BLaER1 (cell line): ENCODE results near the gene ASMTL.

Experiments used
- H3K27ac ChIP-seq: shearing (Covaris generic); formaldehyde crosslinking; 2 replicates; pipeline ENCODE4 v1.8.1; 2022
- H3K27me3 ChIP-seq: shearing (Covaris generic); formaldehyde crosslinking; 2 replicates; pipeline ENCODE4 v1.8.1; 2022
- H3K36me3 ChIP-seq: shearing (Covaris generic); formaldehyde crosslinking; 2 replicates; pipeline ENCODE4 v1.8.1; 2022
- H3K4me1 ChIP-seq: shearing (Covaris generic); formaldehyde crosslinking; 2 replicates; pipeline ENCODE4 v1.8.1; 2022
- H3K4me2 ChIP-seq: shearing (Covaris generic); formaldehyde crosslinking; 2 replicates; pipeline ENCODE4 v1.8.1; 2022
- H3K4me3 ChIP-seq: shearing (Covaris generic); formaldehyde crosslinking; 2 replicates; pipeline ENCODE4 v1.8.1; 2022
- H3K9ac ChIP-seq: shearing (Covaris generic); formaldehyde crosslinking; 2 replicates; pipeline ENCODE4 v1.8.1; 2022
- H3K9me3 ChIP-seq: shearing (Covaris generic); formaldehyde crosslinking; 2 replicates; pipeline ENCODE4 v1.8.1; 2022
- H4K20me1 ChIP-seq: shearing (Covaris generic); formaldehyde crosslinking; 2 replicates; pipeline ENCODE4 v1.8.1; 2022
- Cebpa-rat ChIP-seq: shearing (Covaris generic); IDR thresholded peaks from 2 replicates; pipeline ENCODE4 v1.8.1; 2022

The ASMTL gene

DNA sequence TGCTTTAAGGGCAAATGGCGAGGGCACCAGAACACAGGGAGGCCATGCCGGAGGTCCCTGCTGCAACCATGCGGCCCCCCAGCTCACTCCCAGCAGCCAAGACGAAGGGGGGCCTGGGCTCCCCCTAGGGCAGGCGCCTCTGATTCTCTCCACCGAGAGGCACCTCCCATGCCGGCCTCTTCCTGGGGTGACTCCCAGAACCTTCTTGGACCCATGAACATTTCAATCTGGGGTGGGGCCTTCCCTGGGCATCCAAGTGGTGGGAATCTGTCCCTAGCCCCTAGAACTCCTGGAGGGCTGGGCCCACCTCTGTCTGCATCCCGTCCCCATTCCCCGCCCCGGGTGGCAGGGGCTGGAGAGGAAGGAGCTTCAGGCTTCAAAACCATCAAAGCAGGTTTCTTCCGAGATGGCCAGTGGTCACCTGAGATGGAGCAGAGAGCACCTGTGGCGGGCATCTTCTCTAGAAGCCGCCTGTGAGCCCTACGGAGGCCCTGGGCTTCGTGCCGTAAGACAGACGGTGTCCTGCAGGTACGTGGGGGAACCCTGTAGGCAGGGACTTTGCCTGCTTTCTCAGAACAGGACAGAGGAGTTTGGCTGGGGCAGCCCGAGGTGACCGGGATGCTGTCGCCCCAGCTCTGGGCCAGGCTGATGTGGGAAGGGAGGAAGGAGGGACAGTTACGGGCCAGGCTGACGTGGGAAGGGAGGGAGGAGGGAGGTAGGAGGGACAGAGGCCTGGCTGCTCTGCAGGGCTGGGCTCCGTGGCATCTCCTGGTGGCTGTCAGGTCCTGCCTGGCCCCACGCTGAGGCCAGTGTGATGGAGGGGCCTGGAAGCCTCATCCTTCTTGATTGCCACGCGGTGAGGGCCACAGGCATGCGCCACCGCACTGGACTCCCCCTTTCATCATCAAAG lies 54.0 kb downstream of the ASMTL start:
- Histone ChIP-seq H3K36me3 (peaks cover 85% of the 10 kb centered on the region), H3K9me3 (peaks cover 4% of the 10 kb centered on the region; the same call in 1 of the 2 replicates), H3K4me1 (peaks cover 32% of the 10 kb centered on the region), H3K4me2 (no peak overlapping the region), H3K9ac (0 out of 2 replicates have a peak overlapping the region, but pooled peaks have one; percentile 10), H3K27ac (no peak overlapping the region), H3K27me3 (no peaks in the 10 kb centered on the region), H4K20me1 (peaks cover 16% of the 10 kb centered on the region; the same call in 1 of the 2 replicates), H3K4me3 (no peak overlapping the region)
- TF ChIP-seq Cebpa-rat = no peak

- Histone ChIP-seq H3K4me1 (peaks cover 39% of the 10 kb centered on the region), H3K4me2 (no peak overlapping the region), H3K4me3 (no peak overlapping the region), H4K20me1 (peaks cover 16% of the 10 kb centered on the region; the same call in 1 of the 2 replicates), H3K9me3 (no peaks in the 10 kb centered on the region), H3K27me3 (no peaks in the 10 kb centered on the region), H3K27ac (no peak overlapping the region), H3K9ac (no peak overlapping the region), H3K36me3 (peaks cover 75% of the 10 kb centered on the region)
- TF ChIP-seq Cebpa-rat = no peak
Observed at GRCh38 chrX:1397441-1398270, 55.1 kb downstream of the ASMTL start.

GRCh38 chrX:1397001-1397400 lies 55.7 kb downstream of the ASMTL start:
- Histone ChIP-seq H3K9ac (0 out of 2 replicates have a peak overlapping the region, but pooled peaks have one; percentile 58), H3K27me3 (no peaks in the 10 kb centered on the region), H3K4me1 (peaks cover 39% of the 10 kb centered on the region), H3K36me3 (peaks cover 72% of the 10 kb centered on the region), H3K9me3 (no peaks in the 10 kb centered on the region), H3K4me2 (peak overlapping the region; percentile 45; the same call in 1 of the 2 replicates), H3K4me3 (no peak overlapping the region), H4K20me1 (peaks cover 16% of the 10 kb centered on the region; the same call in 1 of the 2 replicates), H3K27ac (no peak overlapping the region)
- no peak for TF ChIP-seq Cebpa-rat

- H3K4me1 ChIP-seq = peaks cover 43% of the 10 kb centered on the region
- H3K27me3 ChIP-seq = no peaks in the 10 kb centered on the region
- peak overlapping the region; percentile 45 for H3K4me2 ChIP-seq
- no peak for TF ChIP-seq Cebpa-rat
- H4K20me1 ChIP-seq = peaks cover 21% of the 10 kb centered on the region
- no peak overlapping the region for H3K4me3 ChIP-seq
- no peaks in the 10 kb centered on the region for H3K9me3 ChIP-seq
- H3K9ac ChIP-seq = no peak overlapping the region
- H3K27ac ChIP-seq = no peak overlapping the region
- H3K36me3 ChIP-seq = peaks cover 66% of the 10 kb centered on the region
Observed at GRCh38 chrX:1395646-1396216, 57.0 kb downstream of the ASMTL start.

GRCh38 chrX:1394731-1395501 lies 57.8 kb downstream of the ASMTL start:
- Histone ChIP-seq H3K9me3 (no peaks in the 10 kb centered on the region), H3K4me1 (peaks cover 51% of the 10 kb centered on the region), H3K27me3 (no peaks in the 10 kb centered on the region), H3K9ac (peak overlapping the region; percentile 38; the same call in 1 of the 2 replicates), H4K20me1 (peaks cover 29% of the 10 kb centered on the region), H3K4me3 (no peak overlapping the region), H3K4me2 (peak overlapping the region; percentile 79), H3K27ac (peak overlapping the region; percentile 55), H3K36me3 (peaks cover 66% of the 10 kb centered on the region)
- TF ChIP-seq Cebpa-rat = no peak

DNA sequence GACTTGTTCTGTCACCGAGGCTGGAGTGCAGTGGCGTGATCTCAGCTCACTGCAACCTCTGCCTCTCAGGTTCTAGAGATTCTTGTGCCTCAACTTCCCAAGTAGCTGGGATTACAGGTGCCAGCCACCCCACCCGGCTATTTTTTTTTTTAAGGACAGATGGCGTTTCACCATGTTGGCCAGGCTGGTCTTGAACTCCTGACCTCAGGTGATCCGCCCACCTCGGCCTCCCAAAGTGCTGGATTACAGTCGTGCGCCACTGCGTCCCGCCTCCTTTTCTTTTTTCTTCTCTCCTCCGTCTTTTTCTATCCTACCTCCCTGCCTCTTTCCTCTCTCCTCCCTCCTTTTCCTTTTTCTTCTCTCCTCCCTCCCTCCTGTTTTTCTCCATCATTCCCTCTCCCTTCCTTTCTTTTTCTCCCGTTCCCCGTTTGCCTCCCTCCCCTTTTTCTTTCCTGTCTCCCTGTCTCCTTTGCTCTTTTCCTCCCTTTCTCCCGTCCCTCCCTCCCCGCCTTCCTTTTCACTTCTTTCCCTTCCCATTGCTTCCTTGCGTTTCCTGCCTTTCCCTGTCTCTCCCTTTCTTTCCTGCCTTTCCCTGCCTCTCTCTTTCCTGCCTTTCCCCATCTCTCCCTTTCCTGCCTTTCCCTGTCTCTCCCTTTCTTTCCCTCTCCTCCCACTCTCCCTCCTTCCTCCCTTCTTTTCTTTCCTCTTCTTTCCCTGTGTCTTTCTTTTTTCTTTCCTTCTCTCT lies 58.7 kb downstream of the ASMTL start:
- peak overlapping the region; percentile 79 for H3K4me2 ChIP-seq
- H3K36me3 ChIP-seq = peaks cover 66% of the 10 kb centered on the region
- peak overlapping the region; percentile 38; the same call in 1 of the 2 replicates for H3K9ac ChIP-seq

DNA sequence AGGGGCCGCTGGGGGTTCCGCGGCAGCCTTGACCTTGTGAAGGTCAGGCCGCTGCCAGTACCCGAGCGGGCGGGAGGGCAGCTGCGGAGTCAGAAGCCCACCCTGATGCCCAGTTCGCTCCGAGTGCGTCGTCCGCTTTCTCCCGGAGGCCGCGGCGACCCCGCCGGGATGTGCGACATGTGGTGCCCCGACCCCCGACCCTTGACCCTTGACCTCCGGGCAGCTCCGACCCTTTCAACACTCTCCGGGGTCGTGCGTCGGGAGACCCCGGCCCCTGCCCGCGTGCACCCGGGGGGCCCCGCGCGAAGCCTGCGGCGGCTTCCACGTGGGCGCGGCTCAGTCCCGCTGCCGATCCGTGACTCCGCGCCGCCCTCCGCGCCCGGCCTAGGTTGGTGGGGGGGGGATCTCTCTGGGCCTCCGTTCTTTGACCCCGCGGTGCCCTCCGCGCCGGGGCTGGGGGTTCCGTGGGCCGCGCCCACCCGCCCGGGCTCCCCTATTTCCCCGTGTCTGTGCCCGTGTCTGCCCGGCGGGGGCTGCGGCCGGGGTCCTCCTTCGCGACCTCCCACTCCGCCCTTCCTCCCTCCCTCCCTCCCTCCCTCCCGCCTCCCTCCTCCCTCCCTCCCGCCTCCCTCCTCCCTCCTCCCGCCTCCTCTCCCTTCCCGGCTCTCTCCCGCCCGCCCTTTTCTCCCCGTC lies 60.2 kb downstream of the ASMTL start:
- peak overlapping the region; percentile 98 for H3K9ac ChIP-seq
- TF ChIP-seq Cebpa-rat = no peak
- peak overlapping the region; percentile 99 for H3K27ac ChIP-seq
- H3K36me3 ChIP-seq = peaks cover 66% of the 10 kb centered on the region
- no peaks in the 10 kb centered on the region for H3K27me3 ChIP-seq
- H4K20me1 ChIP-seq = peaks cover 53% of the 10 kb centered on the region
- peak overlapping the region; percentile 91 for H3K4me3 ChIP-seq
- H3K4me1 ChIP-seq = peaks cover 62% of the 10 kb centered on the region
- H3K4me2 ChIP-seq = peak overlapping the region; percentile 79
- H3K9me3 ChIP-seq = no peaks in the 10 kb centered on the region

More for the DNA sequence above, 58.7 kb downstream of the ASMTL start:
- no peaks in the 10 kb centered on the region for H3K9me3 ChIP-seq
- peaks cover 60% of the 10 kb centered on the region for H3K4me1 ChIP-seq
- TF ChIP-seq Cebpa-rat = no peak
- peak overlapping the region; percentile 55 for H3K27ac ChIP-seq
- H4K20me1 ChIP-seq = peaks cover 38% of the 10 kb centered on the region
- H3K27me3 ChIP-seq = no peaks in the 10 kb centered on the region
- H3K4me3 ChIP-seq = no peak overlapping the region
